Measurements from ENCODE around the gene UGT1A5.

UGT1A5 gene

DNA sequence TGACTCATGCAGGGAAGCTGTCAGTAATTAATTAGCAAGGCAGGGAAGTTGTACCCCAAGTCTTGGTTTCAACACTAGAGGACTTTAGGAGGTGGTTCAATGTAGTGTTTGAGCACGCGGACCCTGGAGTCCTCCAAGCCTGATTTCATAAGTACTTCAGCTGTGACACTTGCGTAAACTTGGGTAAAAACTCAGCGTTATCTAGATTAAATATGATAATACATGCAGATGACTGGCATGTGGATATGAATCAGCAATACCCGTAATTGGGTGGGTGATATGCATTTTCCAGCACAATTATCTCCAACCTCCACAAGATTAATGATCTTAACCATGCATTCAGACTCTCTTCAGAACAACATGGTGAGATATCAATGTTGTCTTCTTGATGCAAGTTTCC lies 25.8 kb upstream of the UGT1A5 start:
- TF ChIP-seq, protein P1, sequence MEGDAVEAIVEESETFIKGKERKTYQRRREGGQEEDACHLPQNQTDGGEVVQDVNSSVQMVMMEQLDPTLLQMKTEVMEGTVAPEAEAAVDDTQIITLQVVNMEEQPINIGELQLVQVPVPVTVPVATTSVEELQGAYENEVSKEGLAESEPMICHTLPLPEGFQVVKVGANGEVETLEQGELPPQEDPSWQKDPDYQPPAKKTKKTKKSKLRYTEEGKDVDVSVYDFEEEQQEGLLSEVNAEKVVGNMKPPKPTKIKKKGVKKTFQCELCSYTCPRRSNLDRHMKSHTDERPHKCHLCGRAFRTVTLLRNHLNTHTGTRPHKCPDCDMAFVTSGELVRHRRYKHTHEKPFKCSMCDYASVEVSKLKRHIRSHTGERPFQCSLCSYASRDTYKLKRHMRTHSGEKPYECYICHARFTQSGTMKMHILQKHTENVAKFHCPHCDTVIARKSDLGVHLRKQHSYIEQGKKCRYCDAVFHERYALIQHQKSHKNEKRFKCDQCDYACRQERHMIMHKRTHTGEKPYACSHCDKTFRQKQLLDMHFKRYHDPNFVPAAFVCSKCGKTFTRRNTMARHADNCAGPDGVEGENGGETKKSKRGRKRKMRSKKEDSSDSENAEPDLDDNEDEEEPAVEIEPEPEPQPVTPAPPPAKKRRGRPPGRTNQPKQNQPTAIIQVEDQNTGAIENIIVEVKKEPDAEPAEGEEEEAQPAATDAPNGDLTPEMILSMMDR (IDR thresholded peaks at IDR 0.05; ENCODE audit: low read depth, low read length, missing control alignments): no peak
- no peak for DNase-seq (ENCODE audit: low read depth)
- H3K4me3 ChIP-seq (ENCODE audit: low read depth, low read length): no peak overlapping the region

DNA sequence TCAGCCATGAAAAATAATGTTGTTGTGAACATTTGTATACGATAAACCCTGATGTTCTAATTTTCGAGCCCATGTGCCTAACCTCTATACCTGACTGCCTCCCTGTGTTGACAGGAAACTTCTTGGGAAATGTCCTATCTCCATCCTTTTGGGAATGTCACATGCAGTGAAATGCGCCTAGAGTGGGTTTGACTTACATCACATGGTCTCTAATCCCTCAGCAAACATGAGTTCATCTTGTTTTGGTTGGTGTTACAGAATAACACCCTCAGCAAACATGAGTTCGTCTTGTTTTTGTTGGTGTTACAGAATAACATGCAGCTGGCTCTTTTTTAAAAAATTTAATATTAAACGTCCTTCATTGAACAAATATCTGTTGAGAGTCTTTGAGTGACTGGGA lies 24.4 kb upstream of the UGT1A5 start:
- TF ChIP-seq, protein P1 (IDR thresholded peaks at IDR 0.05; ENCODE audit: low read depth, low read length, missing control alignments): no peak
- no peak overlapping the region for H3K4me3 ChIP-seq (ENCODE audit: low read depth, low read length)
- no peak for DNase-seq (ENCODE audit: low read depth)

DNA sequence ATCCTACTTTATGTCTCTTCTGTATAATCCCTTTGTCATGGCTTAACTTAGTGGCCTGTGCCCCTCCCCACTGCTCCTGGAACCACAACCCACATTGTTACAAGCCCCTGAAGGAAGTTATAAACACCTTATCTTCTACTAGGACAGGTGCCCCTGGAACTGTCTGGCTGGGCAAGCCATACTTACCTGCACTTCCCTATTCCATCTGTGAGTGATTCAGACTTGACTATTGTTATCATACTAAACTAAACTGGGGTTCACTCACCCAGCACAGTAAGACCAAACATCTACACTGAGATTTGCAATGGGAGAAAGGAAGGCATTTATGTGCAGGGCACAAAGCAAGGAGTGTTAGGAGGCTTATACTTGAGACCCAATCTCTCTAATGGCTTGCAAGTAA lies 23.7 kb upstream of the UGT1A5 start:
- TF ChIP-seq, protein P1 (IDR thresholded peaks at IDR 0.05; ENCODE audit: low read depth, low read length, missing control alignments): no peak
- H3K4me3 ChIP-seq (ENCODE audit: low read depth, low read length): no peak overlapping the region
- DNase-seq (ENCODE audit: low read depth): no peak

DNA sequence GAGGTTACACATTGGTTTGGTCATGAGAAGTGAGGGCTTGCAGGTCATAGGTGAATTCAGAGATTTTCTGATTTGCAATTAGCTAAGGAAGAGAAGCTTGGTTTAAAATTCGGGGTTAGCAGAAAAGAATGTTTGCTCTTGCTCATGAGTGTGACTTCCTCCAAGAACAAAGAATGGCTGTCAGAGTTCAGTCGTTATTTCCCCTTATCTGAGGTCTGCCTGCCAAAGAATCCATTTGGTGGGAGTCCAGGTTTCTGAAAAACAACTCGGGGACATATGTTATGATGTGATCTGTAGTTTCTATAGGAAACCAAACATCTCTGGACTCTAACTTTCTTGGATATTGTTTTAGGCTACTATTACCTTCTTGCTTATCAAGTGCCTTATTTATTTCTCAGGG lies 23.2 kb upstream of the UGT1A5 start:
- H3K4me3 ChIP-seq (ENCODE audit: low read depth, low read length): no peak overlapping the region
- TF ChIP-seq, protein P1 (IDR thresholded peaks at IDR 0.05; ENCODE audit: low read depth, low read length, missing control alignments): no peak
- DNase-seq (ENCODE audit: low read depth): no peak

DNA sequence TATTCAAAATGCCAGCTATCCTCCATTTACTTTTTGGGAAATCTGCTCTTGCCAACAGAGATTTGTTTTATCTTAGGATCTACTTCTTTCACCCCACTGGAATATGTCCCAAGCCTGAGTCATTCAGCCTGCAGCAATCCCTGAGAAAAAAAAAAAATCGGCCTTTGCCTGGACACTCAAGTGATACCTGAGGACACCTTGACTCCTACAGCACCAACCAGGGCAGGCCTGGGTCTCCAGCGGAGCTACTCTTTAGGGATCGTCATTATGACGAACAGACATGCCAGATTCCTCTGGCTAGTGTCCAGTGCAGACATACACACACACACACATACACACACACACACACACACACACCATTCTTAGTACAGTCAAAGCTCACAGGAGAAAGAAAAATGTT lies 22.3 kb upstream of the UGT1A5 start:
- TF ChIP-seq, protein P1 (IDR thresholded peaks at IDR 0.05; ENCODE audit: low read depth, low read length, missing control alignments): no peak
- no peak for DNase-seq (ENCODE audit: low read depth)
- no peak overlapping the region for H3K4me3 ChIP-seq (ENCODE audit: low read depth, low read length)

DNA sequence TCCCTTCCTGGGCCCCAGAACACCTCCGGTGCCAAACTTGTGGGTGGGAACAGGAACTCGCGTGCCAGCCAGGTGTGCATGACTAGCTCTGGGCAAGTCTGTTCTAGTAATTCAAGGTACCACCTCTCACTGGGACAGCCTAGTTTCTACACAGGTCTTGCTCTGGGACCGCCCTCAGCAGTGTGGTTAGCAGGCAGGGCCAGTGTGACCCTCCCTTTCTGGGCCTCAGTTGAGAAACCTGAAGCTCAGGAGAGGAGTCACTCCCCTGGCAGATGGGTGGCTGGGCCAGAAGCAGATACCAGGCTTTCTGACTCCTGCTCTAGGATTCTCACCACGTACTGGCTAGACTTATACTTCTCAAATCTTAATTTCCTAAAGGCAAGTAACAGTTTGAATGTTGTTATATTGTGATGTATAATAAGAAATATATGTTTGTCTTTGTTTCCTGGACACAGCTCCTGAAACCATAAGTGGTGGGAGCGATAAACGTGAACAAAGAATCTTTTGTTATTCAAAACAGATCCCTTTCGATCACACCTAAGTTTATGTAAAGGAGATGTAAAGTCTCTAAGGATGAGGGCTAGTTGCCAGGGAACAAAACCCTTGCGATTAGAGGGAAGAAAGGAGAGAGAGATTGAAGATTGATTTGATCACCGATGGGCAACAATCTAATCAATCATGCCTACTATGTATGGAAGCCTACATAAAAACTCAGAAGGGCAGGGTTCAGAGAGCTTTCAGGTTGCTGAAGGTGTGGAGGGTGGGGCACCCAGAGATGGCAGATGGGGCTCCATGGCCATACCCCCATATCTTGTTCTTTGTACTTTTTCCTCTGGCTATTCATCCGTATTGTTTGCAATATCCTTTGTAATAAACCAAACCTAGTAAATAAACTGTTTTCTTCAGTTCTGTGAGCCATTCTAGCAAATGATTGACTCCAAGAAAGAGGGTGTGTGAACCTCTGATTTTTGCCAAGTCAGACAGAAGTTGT lies 21.0 kb upstream of the UGT1A5 start:
- TF ChIP-seq, protein P1 (IDR thresholded peaks at IDR 0.05; ENCODE audit: low read depth, low read length, missing control alignments): no peak
- no peak overlapping the region for H3K4me3 ChIP-seq (ENCODE audit: low read depth, low read length)
- no peak for DNase-seq (ENCODE audit: low read depth)

DNA sequence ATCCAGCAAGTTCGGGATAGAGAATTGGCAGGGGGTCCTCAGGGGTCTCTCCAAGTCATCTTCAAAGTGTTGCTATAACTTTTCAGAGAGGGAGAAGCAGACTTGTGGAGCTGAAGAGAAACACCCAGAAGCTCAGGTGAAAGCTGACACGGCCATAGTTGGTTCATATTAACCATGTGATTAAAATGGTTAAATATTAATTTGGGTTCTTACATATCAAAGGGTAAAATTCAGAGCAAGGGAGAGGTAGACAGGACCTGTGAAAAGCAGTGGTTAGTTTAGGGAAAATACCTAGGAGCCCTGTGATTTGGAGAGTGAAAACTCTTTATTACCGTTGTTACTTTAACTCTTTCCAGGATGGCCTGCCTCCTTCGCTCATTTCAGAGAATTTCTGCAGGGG lies 20.1 kb upstream of the UGT1A5 start, which contains the start of gene UGT1A6:
Gene UGT1A6 (plus strand): TSS at position 243 of the 400 bp plus-strand sequence. CDS start 115 bp downstream, at position 358.
- TF ChIP-seq, protein P1 (IDR thresholded peaks at IDR 0.05; ENCODE audit: low read depth, low read length, missing control alignments): no peak
- H3K4me3 ChIP-seq (ENCODE audit: low read depth, low read length): no peak within 1 kb of the TSS
- DNase-seq (ENCODE audit: low read depth): no peak

All from GM12864 (cell line).